ENCODE measurements around the gene CIRBP.

Gene CIRBP

GRCh38 chr19:1269065-1269477 lies at the start of gene CIRBP:
Gene CIRBP (plus strand): TSS chr19:1269332. CDS start chr19:1270934, 1,602 bp downstream.
- FAIRE-seq, result peak; percentile 95

- FAIRE-seq, result no peak
Observed at GRCh38 chr19:1219786-1220476, 49.2 kb upstream of the CIRBP start.

GRCh38 chr19:1220477-1220930 lies 48.6 kb upstream of the CIRBP start:
- FAIRE-seq, result no peak

GRCh38 chr19:1220976-1221903 lies 47.9 kb upstream of the CIRBP start:
- no peak for FAIRE-seq

- no peak for FAIRE-seq
Observed at GRCh38 chr19:1221904-1222255, 47.3 kb upstream of the CIRBP start.

GRCh38 chr19:1222394-1222793 lies 46.7 kb upstream of the CIRBP start:
- FAIRE-seq, result no peak

- no peak for FAIRE-seq
Observed at GRCh38 chr19:1223018-1223855, 45.9 kb upstream of the CIRBP start.

GRCh38 chr19:1224047-1224825 lies 44.9 kb upstream of the CIRBP start:
- no peak for FAIRE-seq

GRCh38 chr19:1224847-1225246 lies 44.3 kb upstream of the CIRBP start:
- no peak for FAIRE-seq

GRCh38 chr19:1225440-1226226 lies 43.5 kb upstream of the CIRBP start:
- no peak for FAIRE-seq

GRCh38 chr19:1226227-1226518 lies 43.0 kb upstream of the CIRBP start:
- no peak for FAIRE-seq

- no peak for FAIRE-seq
Observed at GRCh38 chr19:1226522-1227303, 42.4 kb upstream of the CIRBP start.

GRCh38 chr19:1227304-1228054 lies 41.7 kb upstream of the CIRBP start:
- FAIRE-seq, result no peak

GRCh38 chr19:1228161-1228957 lies 40.8 kb upstream of the CIRBP start:
- FAIRE-seq, result no peak

GRCh38 chr19:1229056-1229923 lies 39.8 kb upstream of the CIRBP start:
- FAIRE-seq, result no peak

GRCh38 chr19:1229924-1230782 lies 39.0 kb upstream of the CIRBP start:
- no peak for FAIRE-seq
